Middle frontal gyrus (tissue), 1 donor: ENCODE measurements around the gene SLC16A10.
"Not testable (repeated sequence)": the region's sequence is repeated elsewhere in the genome, so short reads cannot be mapped to it uniquely, and the experiment has no call there.

Experiments
- DNase-seq: peaks from one replicate; pipeline ENCODE4 v3.0.0-alpha.2; 2015; ENCODE audit warnings: low spot score; ENCODE audit errors: extremely low spot score

The SLC16A10 gene

GRCh38 chr6:111184827-111185532, 97.7 kb downstream of the SLC16A10 start:
- no peak for DNase-seq

- no peak for DNase-seq
Observed at GRCh38 chr6:111185954-111186353, 98.7 kb downstream of the SLC16A10 start.

GRCh38 chr6:111187874-111188273, 100.6 kb downstream of the SLC16A10 start:
- no peak for DNase-seq

- DNase-seq = not testable (repeated sequence)
Observed at GRCh38 chr6:111189666-111190210, 102.4 kb downstream of the SLC16A10 start.

GRCh38 chr6:111190637-111191036, 103.3 kb downstream of the SLC16A10 start:
- DNase-seq = no peak

GRCh38 chr6:111191136-111191535, 103.8 kb downstream of the SLC16A10 start:
- not testable (repeated sequence) for DNase-seq

GRCh38 chr6:111192911-111193555, 105.7 kb downstream of the SLC16A10 start:
- DNase-seq = no peak

- DNase-seq = no peak
Observed at GRCh38 chr6:111195656-111196055, 108.4 kb downstream of the SLC16A10 start.

GRCh38 chr6:111198841-111199240, 111.5 kb downstream of the SLC16A10 start:
- DNase-seq = no peak

- no peak for DNase-seq
Observed at GRCh38 chr6:111199935-111200334, 112.6 kb downstream of the SLC16A10 start.

GRCh38 chr6:111200350-111201243, 113.3 kb downstream of the SLC16A10 start:
- no peak for DNase-seq

GRCh38 chr6:111201244-111201554, 113.9 kb downstream of the SLC16A10 start:
- DNase-seq = no peak

- no peak for DNase-seq
Observed at GRCh38 chr6:111201764-111202163, 114.5 kb downstream of the SLC16A10 start.

- DNase-seq = not testable (repeated sequence)
Observed at GRCh38 chr6:111203539-111203938, 116.2 kb downstream of the SLC16A10 start.

GRCh38 chr6:111204305-111204704, 117.0 kb downstream of the SLC16A10 start:
- no peak for DNase-seq

GRCh38 chr6:111204881-111205280, 117.6 kb downstream of the SLC16A10 start:
- no peak for DNase-seq

- DNase-seq = no peak
Observed at GRCh38 chr6:111205502-111205901, 118.2 kb downstream of the SLC16A10 start.

- DNase-seq = no peak
Observed at GRCh38 chr6:111207141-111207858, 120.0 kb downstream of the SLC16A10 start.

GRCh38 chr6:111208933-111209332, 121.6 kb downstream of the SLC16A10 start:
- DNase-seq = no peak

GRCh38 chr6:111210194-111210728, 123.0 kb downstream of the SLC16A10 start:
- peak; percentile 18 for DNase-seq
